Heart left ventricle (tissue), 16 donors: ENCODE measurements around the gene CACNA1C. TPM values are rescaled to one million over a fixed set of nuclear protein-coding genes. Genes with fewer than 3 reads are reported as not detected.

Source experiments
- ATAC-seq, 4 donors: fragments of 200-7000 bp; cut with Tn5 transposase; one replicate each; pipeline ENCODE4 v1.9.1; 2020 to 2022; ENCODE audit warnings: moderate library complexity in 4 of 4, mild to moderate bottlenecking in 3 of 4, moderate number of reproducible peaks in 1 of 4
- DNase-seq, 5 donors: peaks; one replicate each; pipeline ENCODE4 v3.0.0-alpha.2; 2020
- H3K27ac ChIP-seq, 12 donors: fragments of 200-600 bp; sonication (generic) in 4 of 12; one replicate each; pipeline versions ENCODE4 v1.5.0 to v1.8.0; 2016 to 2022; ENCODE audit warnings: mild to moderate bottlenecking in 2 of 12
- H3K27me3 ChIP-seq, 9 donors: fragments of 200-600 bp; sonication (generic) in 2 of 9; one replicate each; pipeline versions ENCODE4 v1.5.1 to v1.8.0; 2016 to 2022; ENCODE audit warnings: mild to moderate bottlenecking in 3 of 9
- H3K36me3 ChIP-seq, 9 donors: fragments of 200-600 bp; sonication (generic) in 2 of 9; one replicate each; pipeline versions ENCODE4 v1.5.0 to v1.8.0; 2018 to 2022; ENCODE audit warnings: mild to moderate bottlenecking in 2 of 9
- H3K4me1 ChIP-seq, 12 donors: fragments of 200-600 bp; sonication (generic) in 4 of 12; one replicate each; pipeline versions ENCODE4 v1.5.0 to v1.8.0; 2016 to 2022; ENCODE audit warnings: mild to moderate bottlenecking in 3 of 12
- H3K4me3 ChIP-seq, 12 donors: fragments of 200-600 bp; sonication (generic) in 4 of 12; one replicate each; pipeline versions ENCODE4 v1.5.0 to v1.8.0; 2017 to 2022; ENCODE audit warnings: mild to moderate bottlenecking in 9 of 12, moderate library complexity in 4 of 12
- H3K9me3 ChIP-seq, 12 donors: fragments of 200-600 bp; sonication (generic) in 4 of 12; one replicate each; pipeline versions ENCODE4 v1.5.0 to v1.8.0; 2016 to 2022; ENCODE audit warnings: mild to moderate bottlenecking in 1 of 12
- CTCF ChIP-seq, 12 donors: fragments of 200-600 bp; sonication (generic) in 4 of 12; IDR thresholded peaks; one replicate each; pipeline versions ENCODE4 v1.5.0 to v1.8.0; 2018 to 2022; ENCODE audit warnings: antibody characterized with exemption in 12 of 12, mild to moderate bottlenecking in 5 of 12
- POLR2A ChIP-seq, 2 donors: fragments of 450-650 bp; IDR thresholded peaks; one replicate each; pipeline ENCODE4 v1.6.1; 2017; ENCODE audit warnings: antibody characterized with exemption in 2 of 2, mild to moderate bottlenecking in 2 of 2, moderate library complexity in 2 of 2
- WGBS, 4 donors: extraction: QIAGEN DNeasy Blood & Tissue Kit in 2 of 4; methylation state at CpG; one replicate each; pipeline versions ENCODE4 v1.1.5 to v1.1.7; 2013 to 2018; 5-methylcytosine and 5-hydroxymethylcytosine counted together
- intact Hi-C, 10 donors: fragments of 100-400 bp; cut with DNase I; formaldehyde crosslinking; loops; one replicate each; pipeline versions ENCODE4 v1.11.1 to v1.14.2; 2022
- polyA plus RNA-seq, 2 donors: library from polyadenylated mRNA; stranded (reverse); fragments of 200-250 nt; gene quantifications; one replicate each; pipeline ENCODE4 v1.2.3, GENCODE V29; 2013
- total RNA-seq, 9 donors: library from RNA; depleted of rRNA in 2 of 9; stranded (reverse); fragments of >200 nt in 2 of 9; fragmentation: NEBNext Ultra II Directional in 3 of 9; extraction: Animal tissue kit (Norgen Biotek cat#: 25700) in 3 of 9; gene quantifications; one replicate each; pipeline versions ENCODE4 v1.1.0 to v1.2.4, GENCODE V29; 2016 to 2023
- donor health status: ischemic (EF 13 %, LVEDD 7.1; RV severe dilation, severe dysfunction).
- donor health status: healthy with polysubstance abuse.
- donor health status: DM: no; HTN: yes; CAD: no.
- donor health status: DM: no; HTN: no; CAD: no.
- donor health status: ischemic (EF 25% LVEDD 6.9; RV normal size, moderate dysfunction).
- donor health status: ischemic (EF 25% LVEDD 5.7; RV mildly dilated, moderate dysfunction).
- donor health status: healthy.
- donor health status: DM: yes; HTN: yes; CAD: no.
- donor health status: ischemic (EF 35%, LVEDD 5.7; RV mildly dilated, moderate dysfunction).
- donor health status: nonischemic (EF 11% LVEDD 7.7; RV severe dilation, severe dysfunction).
- donor health status: DM: yes; HTN: yes; CAD: no.
- donor health status: PGD.
- donor health status: ischemic (EF 29% LVEDD 5.4; RV normal size, mild dysfunction).
- donor health status: nonischemic (EF 23%, LVEDD 6.1; RV moderate dilation, normal function).

CACNA1C gene
- total and polyA plus RNA-seq, 11 donors: 41.9 to 196 (median 164) TPM

- Histone ChIP-seq H3K9me3 (no peaks in the 10 kb centered on the region), H3K4me3 (no peak overlapping the region), H3K36me3 (peaks cover 0 to 68% (median 17%) of the 10 kb centered on the region in 9 donors), H3K27ac (peak overlapping the region in 5 of 12 donors; percentile 7 to 39 (median 34)), H3K27me3 (no peaks in the 10 kb centered on the region), H3K4me1 (peaks cover 0 to 45% (median 16%) of the 10 kb centered on the region in 12 donors)
- ATAC-seq (no peak), DNase-seq (no peak)
- TF ChIP-seq CTCF (IDR thresholded peaks at IDR 0.05) (no peak), POLR2A (IDR thresholded peaks at IDR 0.05) (no peak)
- 75 to 84% (median 78%) methylated on average over 13 of the region's 13 CpGs for WGBS, 4 donors
- intact Hi-C loops: loop anchor here in 1 of 10 donors (10.0 kb wide), 1 partner anchor 47 kb away; no protein-coding TSS in a partner anchor
Measured at GRCh38 chr12:2551412-2551900, 498.7 kb downstream of the CACNA1C start.

- Histone ChIP-seq H3K36me3 (peaks cover 0 to 70% (median 21%) of the 10 kb centered on the region in 9 donors), H3K9me3 (no peaks in the 10 kb centered on the region), H3K4me3 (no peak overlapping the region), H3K27ac (peak overlapping the region in 5 of 12 donors; percentile 7 to 39 (median 34)), H3K4me1 (peaks cover 0 to 45% (median 16%) of the 10 kb centered on the region in 12 donors), H3K27me3 (no peaks in the 10 kb centered on the region)
- ATAC-seq (peak; percentile 8 to 63 (median 41)), DNase-seq (no peak)
- intact Hi-C loops: loop anchor here in 1 of 10 donors (10.0 kb wide), 1 partner anchor 47 kb away; no protein-coding TSS in a partner anchor
- no peak for TF ChIP-seq POLR2A (IDR thresholded peaks at IDR 0.05)
- TF ChIP-seq CTCF (IDR thresholded peaks at IDR 0.05): no peak
- 60 to 71% (median 68%) methylated on average over 10 of the region's 10 CpGs for WGBS, 4 donors
Measured at GRCh38 chr12:2552000-2552756, 499.4 kb downstream of the CACNA1C start.

- peak in 3 of 4 donors; percentile 47 to 66 (median 57) for ATAC-seq
- DNase-seq: peak in 1 of 5 donors; percentile 43
- 67 to 78% (median 70%) methylated on average over 14 of the region's 14 CpGs for WGBS, 4 donors
- Histone ChIP-seq H3K36me3 (peaks cover 0 to 77% (median 27%) of the 10 kb centered on the region in 9 donors), H3K27ac (peak overlapping the region in 5 of 12 donors; percentile 29 to 46 (median 38)), H3K27me3 (no peaks in the 10 kb centered on the region), H3K9me3 (no peaks in the 10 kb centered on the region), H3K4me1 (peaks cover 0 to 44% (median 12%) of the 10 kb centered on the region in 12 donors), H3K4me3 (no peak overlapping the region)
- intact Hi-C loops: loop anchor here in 1 of 10 donors (10.0 kb wide), 1 partner anchor 49 kb away; no protein-coding TSS in a partner anchor
- no peak for TF ChIP-seq POLR2A (IDR thresholded peaks at IDR 0.05)
- no peak for TF ChIP-seq CTCF (IDR thresholded peaks at IDR 0.05)
Measured at GRCh38 chr12:2553388-2554126, 500.8 kb downstream of the CACNA1C start.
